ENCODE measurements around the gene PRR12.

DNA sequence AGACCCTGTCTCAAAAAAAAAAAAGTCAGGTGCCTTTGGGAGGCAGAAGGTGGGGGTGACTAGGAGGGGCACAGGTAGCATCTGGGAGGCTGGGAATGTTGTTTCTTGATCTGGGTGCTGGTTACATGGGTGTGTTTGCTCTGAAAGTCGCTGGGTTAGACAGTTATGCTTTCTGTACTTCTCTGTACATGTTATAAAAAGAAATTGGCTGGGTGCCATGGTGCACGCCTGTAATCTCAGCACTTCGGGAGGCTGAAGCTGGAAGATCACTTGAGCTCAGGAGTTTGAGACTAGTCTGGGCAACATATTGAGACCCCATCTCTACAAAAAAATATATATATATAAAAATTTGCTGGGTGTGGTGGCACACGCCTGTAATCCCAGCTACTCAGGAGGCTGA, 25.7 kb upstream of the PRR12 start:
- TF ChIP-seq, protein P1, sequence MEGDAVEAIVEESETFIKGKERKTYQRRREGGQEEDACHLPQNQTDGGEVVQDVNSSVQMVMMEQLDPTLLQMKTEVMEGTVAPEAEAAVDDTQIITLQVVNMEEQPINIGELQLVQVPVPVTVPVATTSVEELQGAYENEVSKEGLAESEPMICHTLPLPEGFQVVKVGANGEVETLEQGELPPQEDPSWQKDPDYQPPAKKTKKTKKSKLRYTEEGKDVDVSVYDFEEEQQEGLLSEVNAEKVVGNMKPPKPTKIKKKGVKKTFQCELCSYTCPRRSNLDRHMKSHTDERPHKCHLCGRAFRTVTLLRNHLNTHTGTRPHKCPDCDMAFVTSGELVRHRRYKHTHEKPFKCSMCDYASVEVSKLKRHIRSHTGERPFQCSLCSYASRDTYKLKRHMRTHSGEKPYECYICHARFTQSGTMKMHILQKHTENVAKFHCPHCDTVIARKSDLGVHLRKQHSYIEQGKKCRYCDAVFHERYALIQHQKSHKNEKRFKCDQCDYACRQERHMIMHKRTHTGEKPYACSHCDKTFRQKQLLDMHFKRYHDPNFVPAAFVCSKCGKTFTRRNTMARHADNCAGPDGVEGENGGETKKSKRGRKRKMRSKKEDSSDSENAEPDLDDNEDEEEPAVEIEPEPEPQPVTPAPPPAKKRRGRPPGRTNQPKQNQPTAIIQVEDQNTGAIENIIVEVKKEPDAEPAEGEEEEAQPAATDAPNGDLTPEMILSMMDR (IDR thresholded peaks at IDR 0.05; ENCODE audit: low read length): no peak
- TF ChIP-seq EZH2 (optimal IDR thresholded peaks at IDR 0.05; ENCODE audit: low read depth, low read length): no peak
- no peak for TF ChIP-seq EZH2phosphoT487 (IDR thresholded peaks at IDR 0.05; ENCODE audit: low read length)
